Measurements from ENCODE around the gene CRYGB.

Gene CRYGB

GRCh38 chr2:208146006-208146405, at the start of gene CRYGB:
CRYGB (minus strand) TSS chr2:208146158; CDS start chr2:208146120, 38 bp downstream.
- DNase-seq, result no peak

- DNase-seq, result no peak
Measured at GRCh38 chr2:208195531-208195930, 49.6 kb upstream of the CRYGB start.

- DNase-seq, result no peak
Measured at GRCh38 chr2:208192611-208193236, 46.8 kb upstream of the CRYGB start.

- DNase-seq, result peak; percentile 22
Measured at GRCh38 chr2:208189810-208190503, 44.0 kb upstream of the CRYGB start, which contains the start of gene C2orf80. C2orf80 (minus strand) TSS chr2:208190030; CDS start chr2:208186986, 3,044 bp downstream.

GRCh38 chr2:208189069-208189809, 43.3 kb upstream of the CRYGB start:
- no peak for DNase-seq

- DNase-seq, result no peak
Measured at GRCh38 chr2:208186893-208187292, 40.9 kb upstream of the CRYGB start.

- DNase-seq, result no peak
Measured at GRCh38 chr2:208186465-208186864, 40.5 kb upstream of the CRYGB start.

GRCh38 chr2:208183972-208184705, 38.2 kb upstream of the CRYGB start:
- DNase-seq, result no peak

- DNase-seq, result no peak
Measured at GRCh38 chr2:208183526-208183925, 37.6 kb upstream of the CRYGB start.

GRCh38 chr2:208182835-208183234, 36.9 kb upstream of the CRYGB start:
- DNase-seq, result no peak

GRCh38 chr2:208179028-208179609, 33.2 kb upstream of the CRYGB start:
- DNase-seq, result no peak

GRCh38 chr2:208175840-208176153, 29.8 kb upstream of the CRYGB start:
- no peak for DNase-seq

- DNase-seq, result peak; percentile 82
Measured at GRCh38 chr2:208175069-208175839, 29.3 kb upstream of the CRYGB start.

- no peak for DNase-seq
Measured at GRCh38 chr2:208174144-208174543, 28.2 kb upstream of the CRYGB start.

GRCh38 chr2:208172125-208172524, 26.2 kb upstream of the CRYGB start:
- DNase-seq, result no peak

GRCh38 chr2:208164951-208165755, 19.2 kb upstream of the CRYGB start:
- no peak for DNase-seq

- no peak for DNase-seq
Measured at GRCh38 chr2:208163489-208163888, 17.5 kb upstream of the CRYGB start, which contains the start of gene CRYGA. CRYGA (minus strand) TSS chr2:208163589; CDS start chr2:208163556, 33 bp downstream.

- DNase-seq, result no peak
Measured at GRCh38 chr2:208156439-208156838, 10.5 kb upstream of the CRYGB start.

GRCh38 chr2:208153156-208153555, 7.2 kb upstream of the CRYGB start:
- DNase-seq, result no peak

GRCh38 chr2:208150956-208151355, 5.0 kb upstream of the CRYGB start:
- no peak for DNase-seq

- no peak for DNase-seq
Measured at GRCh38 chr2:208150094-208150493, 4.1 kb upstream of the CRYGB start.

Measured in NCI-H345 (cell line).